ES-I3 (cell line): ENCODE measurements around the gene ISCU.

ENCODE experiments used
- H3K36me3 ChIP-seq: 2 replicates; pipeline ENCODE4 v1.6.1; 2013; ENCODE audit warnings: mild to moderate bottlenecking, low read length, control low read depth, moderate library complexity; ENCODE audit not compliant: insufficient read depth
- H3K4me1 ChIP-seq: 2 replicates; pipeline ENCODE4 v1.6.1; 2013; ENCODE audit warnings: mild to moderate bottlenecking, control low read depth, low read length; ENCODE audit not compliant: insufficient read depth
- H3K9ac ChIP-seq: 2 replicates; pipeline ENCODE4 v1.6.1; 2013; ENCODE audit warnings: low read depth, mild to moderate bottlenecking, low read length, moderate library complexity
- H3K9me3 ChIP-seq: 2 replicates; pipeline ENCODE4 v1.6.1; 2013; ENCODE audit warnings: mild to moderate bottlenecking, low read length, moderate library complexity; ENCODE audit not compliant: control insufficient read depth, insufficient read depth

The ISCU gene

GRCh38 chr12:108560321-108560721, 2.1 kb upstream of the ISCU start:
- 0 out of 2 replicates have a peak, but pooled peaks cover 4% of the 10 kb centered on the region for H3K4me1 ChIP-seq
- H3K9me3 ChIP-seq: no peaks in the 10 kb centered on the region
- peak overlapping the region; percentile 94 for H3K9ac ChIP-seq
- peaks cover 14% of the 10 kb centered on the region for H3K36me3 ChIP-seq

GRCh38 chr12:108560752-108561719, 1.4 kb upstream of the ISCU start, which contains the start of gene SART3:
Gene SART3 (minus strand): TSS chr12:108561173. CDS start chr12:108561154, 19 bp downstream.
- H3K9me3 ChIP-seq: no peaks in the 10 kb centered on the region

GRCh38 chr12:108561852-108562347, 496 bp upstream of the ISCU start:
- peaks cover 14% of the 10 kb centered on the region for H3K36me3 ChIP-seq
- no peaks in the 10 kb centered on the region for H3K9me3 ChIP-seq
- peak overlapping the region; percentile 94 for H3K9ac ChIP-seq
- H3K4me1 ChIP-seq: 0 out of 2 replicates have a peak, but pooled peaks cover 4% of the 10 kb centered on the region

More at GRCh38 chr12:108560752-108561719, 1.4 kb upstream of the ISCU start, which contains the start of gene SART3:
- Histone ChIP-seq H3K36me3 (peaks cover 14% of the 10 kb centered on the region), H3K9ac (peak within 1 kb of the TSS; percentile 94), H3K4me1 (0 out of 2 replicates have a peak, but pooled peaks cover 4% of the 10 kb centered on the region)

- Histone ChIP-seq H3K9ac (peak overlapping the region; percentile 94), H3K9me3 (no peaks in the 10 kb centered on the region), H3K36me3 (peaks cover 23% of the 10 kb centered on the region), H3K4me1 (0 out of 2 replicates have a peak, but pooled peaks cover 4% of the 10 kb centered on the region)
Observed at GRCh38 chr12:108563136-108563803, 874 bp downstream of the ISCU start.

GRCh38 chr12:108563804-108564151, 1.4 kb downstream of the ISCU start:
- Histone ChIP-seq H3K9me3 (no peaks in the 10 kb centered on the region), H3K4me1 (0 out of 2 replicates have a peak, but pooled peaks cover 4% of the 10 kb centered on the region), H3K9ac (no peak overlapping the region), H3K36me3 (peaks cover 23% of the 10 kb centered on the region)

GRCh38 chr12:108564724-108565123, 2.3 kb downstream of the ISCU start:
- H3K9me3 ChIP-seq: no peaks in the 10 kb centered on the region
- H3K9ac ChIP-seq: no peak overlapping the region
- peaks cover 23% of the 10 kb centered on the region for H3K36me3 ChIP-seq
- H3K4me1 ChIP-seq: 0 out of 2 replicates have a peak, but pooled peaks cover 4% of the 10 kb centered on the region

GRCh38 chr12:108565146-108565545, 2.8 kb downstream of the ISCU start:
- Histone ChIP-seq H3K9ac (no peak overlapping the region), H3K4me1 (0 out of 2 replicates have a peak, but pooled peaks cover 4% of the 10 kb centered on the region), H3K9me3 (no peaks in the 10 kb centered on the region), H3K36me3 (peaks cover 23% of the 10 kb centered on the region)

- H3K4me1 ChIP-seq: 0 out of 2 replicates have a peak, but pooled peaks cover 4% of the 10 kb centered on the region
- peaks cover 23% of the 10 kb centered on the region for H3K36me3 ChIP-seq
- no peak overlapping the region for H3K9ac ChIP-seq
- H3K9me3 ChIP-seq: no peaks in the 10 kb centered on the region
Observed at GRCh38 chr12:108565976-108566375, 3.6 kb downstream of the ISCU start.

- H3K9ac ChIP-seq: no peak overlapping the region
- peaks cover 23% of the 10 kb centered on the region for H3K36me3 ChIP-seq
- 0 out of 2 replicates have a peak, but pooled peaks cover 4% of the 10 kb centered on the region for H3K4me1 ChIP-seq
- H3K9me3 ChIP-seq: no peaks in the 10 kb centered on the region
Observed at GRCh38 chr12:108566452-108566851, 4.1 kb downstream of the ISCU start.

- Histone ChIP-seq H3K9ac (no peak overlapping the region), H3K4me1 (0 out of 2 replicates have a peak, but pooled peaks cover 4% of the 10 kb centered on the region), H3K36me3 (peaks cover 23% of the 10 kb centered on the region), H3K9me3 (no peaks in the 10 kb centered on the region)
Observed at GRCh38 chr12:108567406-108568337, 5.3 kb downstream of the ISCU start.

- Histone ChIP-seq H3K4me1 (0 out of 2 replicates have a peak, but pooled peaks cover 4% of the 10 kb centered on the region), H3K9ac (no peak overlapping the region), H3K9me3 (no peaks in the 10 kb centered on the region), H3K36me3 (peaks cover 23% of the 10 kb centered on the region)
Observed at GRCh38 chr12:108568338-108569154, 6.2 kb downstream of the ISCU start.

GRCh38 chr12:108570743-108571608, 8.6 kb downstream of the ISCU start:
- no peak overlapping the region for H3K9ac ChIP-seq
- no peaks in the 10 kb centered on the region for H3K9me3 ChIP-seq
- no peaks in the 10 kb centered on the region for H3K4me1 ChIP-seq
- peaks cover 9% of the 10 kb centered on the region for H3K36me3 ChIP-seq
